Fibroblast of skin of left quadriceps (primary cell): ENCODE measurements around the gene NAV2.
"Not testable (repeated sequence)": the region's sequence is repeated elsewhere in the genome, so short reads cannot be mapped to it uniquely, and the experiment has no call there.

ENCODE experiments used
- DNase-seq, 2 experiments: peaks; one replicate each; pipeline ENCODE4 v3.0.0-alpha.2; 2013; ENCODE audit warnings: low read depth in 2 of 2

Gene NAV2

DNA sequence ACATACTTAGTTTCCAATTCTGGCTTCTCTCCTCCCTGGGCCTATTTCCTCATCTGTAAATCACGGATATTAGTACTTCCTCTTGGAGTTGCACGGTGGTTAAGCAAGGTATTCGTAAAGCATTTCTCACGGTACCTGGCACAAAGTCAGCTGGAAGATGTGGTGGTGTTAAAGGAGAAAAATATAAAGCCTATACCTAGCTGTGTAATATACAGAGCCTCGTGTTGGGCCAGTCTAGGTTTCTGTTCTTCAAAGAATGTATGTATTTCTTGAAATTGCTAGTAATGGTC lies 400.5 kb downstream of the NAV2 start:
- no peak for DNase-seq

DNA sequence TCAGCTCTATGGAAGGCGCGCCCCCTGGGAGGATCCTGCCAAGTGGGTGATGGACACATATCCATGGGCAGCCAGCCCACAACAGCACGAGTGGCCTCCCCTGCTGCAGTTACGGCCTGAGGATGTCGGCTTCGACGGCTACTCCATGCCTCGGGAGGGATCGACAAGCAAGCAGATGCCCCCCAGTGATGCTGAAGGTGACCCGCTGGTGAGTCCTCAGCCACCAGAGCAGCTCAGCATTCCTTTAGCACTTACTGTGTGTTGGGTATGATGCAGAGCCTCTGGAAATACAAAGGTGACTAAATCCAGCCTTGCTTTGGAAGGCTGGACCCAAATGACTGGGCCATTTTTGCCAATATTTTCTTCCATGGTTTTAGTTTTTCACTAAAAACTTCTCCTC lies 402.0 kb downstream of the NAV2 start:
- DNase-seq = no peak

DNA sequence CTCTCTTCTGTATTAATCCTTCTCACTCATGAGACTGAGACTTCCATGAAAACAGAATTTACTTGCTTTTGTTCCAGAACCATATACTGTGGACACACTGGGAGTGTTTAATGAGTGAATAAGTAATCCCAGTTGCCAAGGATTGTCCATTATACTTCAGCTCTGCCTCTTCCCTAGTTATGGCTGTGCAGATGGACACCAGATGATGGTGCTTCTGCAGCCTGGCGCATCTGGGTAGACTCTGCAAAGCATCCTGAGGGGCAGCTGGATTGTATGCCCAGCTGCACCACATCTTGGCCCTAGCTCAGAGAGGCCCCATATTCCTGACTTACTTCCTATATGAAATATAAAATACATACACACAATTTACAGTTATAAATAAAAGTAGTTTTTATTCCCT lies 404.2 kb downstream of the NAV2 start:
- no peak for DNase-seq

- DNase-seq = no peak
Observed at GRCh38 chr11:20117291-20117690, 404.7 kb downstream of the NAV2 start.

DNA sequence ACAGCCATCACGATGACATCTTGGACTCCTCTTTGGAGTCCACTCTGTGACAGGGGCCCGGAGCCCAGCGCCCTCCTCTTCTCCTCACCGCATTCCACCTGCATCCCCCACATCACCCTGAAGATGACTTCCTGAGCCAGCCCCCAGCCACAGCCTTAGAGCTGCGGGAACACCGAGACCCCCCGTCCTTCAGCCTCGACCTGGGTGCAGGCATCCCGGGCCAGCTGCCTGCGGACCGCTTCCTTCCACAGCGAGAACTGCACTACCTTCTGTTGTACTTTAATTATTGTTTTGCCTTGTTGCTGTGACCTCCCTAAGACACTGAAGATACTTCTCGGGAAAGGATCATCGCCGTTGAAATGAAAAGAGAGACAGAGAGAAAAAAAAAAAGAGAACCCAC lies 405.6 kb downstream of the NAV2 start:
- DNase-seq = no peak

GRCh38 chr11:20119315-20119714 lies 406.7 kb downstream of the NAV2 start:
- DNase-seq = no peak

- DNase-seq = no peak
Observed at GRCh38 chr11:20120134-20120925, 407.7 kb downstream of the NAV2 start.

GRCh38 chr11:20122131-20122530 lies 409.5 kb downstream of the NAV2 start:
- no peak for DNase-seq

DNA sequence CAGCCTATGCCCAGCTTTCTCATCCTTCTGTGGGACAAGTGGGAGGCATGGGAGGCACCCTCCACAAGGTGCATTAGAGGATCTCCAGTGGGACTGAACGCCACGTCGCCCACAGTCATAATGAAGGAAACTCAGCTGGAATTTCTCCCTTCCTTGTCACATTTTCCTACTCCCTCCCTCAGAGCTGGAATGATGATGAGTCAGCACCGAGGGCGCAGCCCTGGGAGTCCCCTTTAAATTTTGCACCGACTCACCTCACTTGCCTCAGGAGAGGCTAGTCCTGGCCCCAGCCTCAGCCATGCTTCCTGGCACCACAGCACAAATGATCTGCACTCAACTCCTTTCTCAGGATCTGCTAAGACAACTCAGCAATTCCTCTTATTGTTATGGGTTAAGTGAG lies 413.3 kb downstream of the NAV2 start:
- DNase-seq = no peak

GRCh38 chr11:20126724-20127123 lies 414.1 kb downstream of the NAV2 start:
- no peak for DNase-seq

DNA sequence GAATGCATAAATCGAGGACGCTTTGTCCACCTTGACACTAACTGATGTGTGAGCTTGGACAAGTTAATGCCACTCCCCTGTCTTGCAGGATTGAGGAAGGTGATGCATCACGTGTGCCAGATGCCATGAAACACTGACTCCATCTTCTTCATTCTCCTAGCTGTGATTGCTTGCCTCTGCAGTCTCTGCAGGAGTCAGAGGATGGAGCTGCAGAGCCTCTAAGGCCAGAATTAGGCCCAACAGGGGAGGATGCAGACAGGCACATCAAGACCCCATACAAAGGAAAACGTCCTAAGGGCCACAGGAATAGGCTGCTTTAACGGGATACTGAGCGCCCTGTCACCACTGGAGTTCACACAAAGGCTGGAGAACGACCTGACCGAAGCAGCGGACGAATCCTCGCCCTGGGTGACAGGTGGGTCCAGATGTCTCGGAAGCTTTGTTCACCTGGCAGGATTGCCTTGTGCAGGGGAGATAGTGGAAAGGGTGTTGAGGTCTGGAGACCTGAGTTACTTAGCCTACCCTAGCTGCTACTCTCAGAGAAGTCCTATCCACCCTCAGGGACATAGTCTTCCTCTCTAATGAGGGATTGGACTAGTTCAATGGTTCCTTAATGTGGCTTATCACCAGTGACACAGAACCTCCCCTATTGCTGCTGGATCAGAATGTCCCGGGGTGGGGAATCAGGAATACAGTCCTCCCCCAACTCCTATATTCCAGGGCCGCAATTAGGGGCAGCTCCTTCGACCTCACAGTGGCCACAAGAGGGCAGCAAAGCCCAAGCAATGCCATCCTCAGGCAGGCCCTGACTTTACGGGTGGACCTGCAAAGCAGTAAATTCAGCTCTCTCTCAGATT lies 415.3 kb downstream of the NAV2 start:
- no peak for DNase-seq

- DNase-seq = not testable (repeated sequence)
Observed at GRCh38 chr11:20128528-20128825, 415.8 kb downstream of the NAV2 start.

DNA sequence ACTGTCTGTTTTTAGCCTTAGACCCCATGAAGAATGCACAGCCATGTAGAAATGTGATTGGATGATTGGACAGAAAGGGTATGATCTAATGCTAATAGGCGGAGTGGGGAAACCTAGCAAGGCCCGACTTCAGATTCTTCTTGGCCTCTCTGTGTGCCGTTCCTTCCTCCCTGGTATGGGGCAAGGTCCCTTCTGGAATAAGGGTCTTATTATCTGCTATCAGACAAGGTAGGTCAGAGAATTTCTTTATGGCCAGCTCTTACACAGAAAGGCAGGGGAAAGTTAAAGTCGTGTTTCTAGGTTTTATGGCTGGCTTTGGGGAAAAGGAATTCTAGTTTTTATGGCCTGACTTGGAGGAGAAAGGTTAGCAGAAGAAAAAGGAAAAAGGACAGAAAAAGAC lies 417.0 kb downstream of the NAV2 start:
- DNase-seq = no peak

DNA sequence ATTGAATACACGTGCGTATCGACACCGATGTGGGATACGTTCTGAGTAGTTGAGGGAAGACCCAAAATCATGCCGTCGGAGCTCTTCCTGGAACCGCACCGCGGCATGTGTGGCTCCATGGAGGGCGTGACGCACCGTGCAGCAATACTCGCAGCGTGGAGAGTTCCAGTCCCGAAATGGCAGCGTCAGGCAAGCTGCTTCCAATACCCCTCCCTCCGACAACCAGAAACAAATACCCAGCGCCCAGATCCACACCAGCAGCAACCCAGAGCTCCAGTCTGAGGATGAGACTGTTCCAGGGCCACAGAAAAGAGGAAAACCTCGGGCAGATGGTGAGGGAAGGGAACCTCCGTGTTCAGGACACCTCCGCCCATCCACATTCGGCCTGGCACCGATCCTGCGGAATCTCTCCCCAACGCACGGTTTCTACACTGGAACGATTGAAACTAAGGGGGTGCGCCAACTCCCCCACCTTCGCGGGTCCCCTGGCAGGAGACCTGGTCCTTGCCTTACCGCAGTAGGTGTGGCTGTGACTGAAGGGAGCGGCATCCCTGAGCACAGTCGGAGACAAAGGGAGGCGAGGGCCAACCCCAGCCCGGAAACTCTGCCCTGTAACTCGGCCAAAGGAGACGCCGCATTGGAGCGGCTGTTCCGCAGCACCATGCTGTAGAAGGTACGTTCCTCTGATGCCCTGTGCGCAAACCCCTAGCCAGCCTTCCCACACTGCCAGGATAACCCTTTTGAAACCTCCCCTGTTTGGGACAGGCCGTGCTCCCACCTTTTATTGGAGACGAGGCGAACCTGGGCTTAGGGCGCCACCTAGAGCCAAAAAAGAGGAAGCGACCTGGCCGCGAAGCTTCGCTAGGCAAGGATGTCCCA lies 419.4 kb downstream of the NAV2 start:
- DNase-seq = peak in 1 of 2 experiments; percentile 44

GRCh38 chr11:20132667-20133039 lies 420.0 kb downstream of the NAV2 start:
- no peak for DNase-seq

- no peak for DNase-seq
Observed at GRCh38 chr11:20134991-20135736, 422.5 kb downstream of the NAV2 start.

DNA sequence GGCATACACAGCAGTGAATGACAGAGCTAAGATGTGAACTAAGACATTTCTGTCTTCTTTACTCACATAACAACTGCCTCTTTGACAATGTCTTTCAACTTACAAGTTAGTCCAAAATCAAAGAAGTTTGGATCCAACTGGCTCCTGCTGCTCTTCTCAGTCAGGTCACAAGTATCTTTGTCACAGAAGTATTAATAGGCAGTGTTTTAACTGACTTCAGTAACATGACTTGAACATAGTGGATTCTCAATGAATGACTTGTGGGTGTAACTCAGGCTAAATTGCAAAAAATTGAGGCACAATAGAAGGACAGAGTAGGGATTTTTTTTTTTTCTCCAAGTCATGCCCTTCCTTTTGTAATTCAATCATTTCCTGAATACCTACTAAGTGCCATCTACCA lies 425.0 kb downstream of the NAV2 start:
- DNase-seq = no peak

DNA sequence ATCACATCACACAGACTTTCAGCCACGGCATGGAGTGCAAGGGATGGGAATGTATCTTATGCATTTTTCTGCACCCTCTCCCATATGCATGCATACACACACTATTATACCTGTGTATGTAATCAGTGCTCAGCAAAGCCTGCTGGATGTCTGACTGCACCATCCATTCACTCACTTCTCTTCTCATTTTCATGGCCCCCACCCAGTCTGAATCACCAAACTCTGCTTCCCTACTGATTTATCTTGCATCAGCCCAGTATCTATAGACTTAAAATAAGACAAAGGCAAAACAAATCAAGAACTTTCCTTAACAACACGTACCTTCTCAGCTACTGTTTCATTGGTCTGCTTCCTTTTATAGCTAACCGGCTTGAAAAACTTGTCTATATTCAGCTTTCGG lies 426.1 kb downstream of the NAV2 start:
- no peak for DNase-seq

- DNase-seq = peak; percentile 47 to 53
Observed at GRCh38 chr11:20154381-20154780, 441.7 kb downstream of the NAV2 start.

GRCh38 chr11:20155683-20156279 lies 443.1 kb downstream of the NAV2 start:
- no peak for DNase-seq

- DNase-seq = no peak
Observed at GRCh38 chr11:20156280-20156875, 443.7 kb downstream of the NAV2 start.
